ENCODE measurements around the gene MAGOH. TPM values are rescaled to one million over a fixed set of nuclear protein-coding genes. Genes with fewer than 3 reads are reported as not detected.

The MAGOH gene
- total and polyA plus RNA-seq, 2 of the 13 experiments (the other 11 are each of a cell fraction or from before 2014, with no cell fraction given): 24.1 to 87.0 TPM

- TF ChIP-seq GMEB1 (CRISPR knock-in tag; IDR thresholded peaks at IDR 0.05; ENCODE audit: borderline replicate concordance) (no peak), SOX13 (IDR thresholded peaks at IDR 0.05) (peak; percentile 57; the same call in 1 of the 2 replicates), SOX13 (CRISPR knock-in tag; conservative IDR thresholded peaks at IDR 0.05 in 1 of 2, IDR thresholded peaks at IDR 0.05 in 1 of 2) (peak in 1 of 2 experiments; percentile 90; a peak in 2 of 4 replicates), NCOR1 (IDR thresholded peaks at IDR 0.05; ENCODE audit: borderline replicate concordance, low read length) (peak; percentile 96), ZNF317 (CRISPR knock-in tag; IDR thresholded peaks at IDR 0.05) (peak; percentile 54; the same call in 1 of the 2 replicates), SKI (IDR thresholded peaks at IDR 0.05; ENCODE audit: partially characterized antibody) (peak; percentile 97), SNAI1 (CRISPR knock-in tag; IDR thresholded peaks at IDR 0.05; ENCODE audit: borderline replicate concordance) (0 out of 2 replicates have a peak, but pooled peaks have one; percentile 11), ZEB1 (IDR thresholded peaks at IDR 0.05; ENCODE audit: insufficient replicate concordance, low read depth) (peak; percentile 36), CREM (IDR thresholded peaks at IDR 0.05) (peak; percentile 89), CREM (CRISPR knock-in tag; IDR thresholded peaks at IDR 0.05) (no peak), ZNF18 (CRISPR knock-in tag; IDR thresholded peaks at IDR 0.05; ENCODE audit: insufficient replicate concordance) (peak; percentile 95), HDAC2 (CRISPR knock-in tag; IDR thresholded peaks at IDR 0.05) (peak; percentile 90), MAX (IDR thresholded peaks at IDR 0.05) (peak; percentile 91), ISX (CRISPR knock-in tag; conservative IDR thresholded peaks at IDR 0.05) (0 out of 2 replicates have a peak, but pooled peaks have one; percentile 65), ZNF746 (CRISPR knock-in tag; IDR thresholded peaks at IDR 0.05) (peak; percentile 59; the same call in 1 of the 2 replicates), TBP (CRISPR knock-in tag; IDR thresholded peaks at IDR 0.05) (no peak), ATF1 (CRISPR knock-in tag; IDR thresholded peaks at IDR 0.05) (peak; percentile 60; the same call in 1 of the 2 replicates), ZBTB10 (CRISPR knock-in tag; IDR thresholded peaks at IDR 0.05; ENCODE audit: borderline replicate concordance) (peak; percentile 48; the same call in 1 of the 2 replicates), GFI1 (CRISPR knock-in tag; IDR thresholded peaks at IDR 0.05; ENCODE audit: borderline replicate concordance) (peak; percentile 74), HNF4A (CRISPR knock-in tag; IDR thresholded peaks at IDR 0.05) (peak; percentile 98)
Observed at GRCh38 chr1:53183095-53183990, 55.0 kb downstream of the MAGOH start (continued).

All from HepG2 (cell line).